ENCODE results near the gene NQO1. TPM values are rescaled to one million over a fixed set of nuclear protein-coding genes. Genes with fewer than 3 reads are reported as not detected.

The NQO1 gene
- total RNA-seq, 4 donors from 2014 or later, result 42.4 to 311 (median 144) TPM

- DNase-seq, result no peak
- no peak overlapping the region for H3K4me3 ChIP-seq
- peaks cover 0 to 97% (median 0%) of the 10 kb centered on the region in 3 donors for H3K36me3 ChIP-seq
Observed at GRCh38 chr16:69745959-69746358, 19.6 kb upstream of the NQO1 start.

GRCh38 chr16:69745232-69745612, 18.9 kb upstream of the NQO1 start:
- DNase-seq, result no peak
- TF ChIP-seq CTCF (IDR thresholded peaks at IDR 0.05) (no peak), POLR2A (IDR thresholded peaks at IDR 0.05) (no peak)
- Histone ChIP-seq H3K9me3 (no peaks in the 10 kb centered on the region), H3K4me1 (peaks cover 0 to 7% (median 2%) of the 10 kb centered on the region in 4 donors), H3K4me3 (no peak overlapping the region), H3K27ac (no peak overlapping the region), H3K27me3 (no peaks in the 10 kb centered on the region), H3K36me3 (peaks cover 0 to 97% (median 0%) of the 10 kb centered on the region in 3 donors)

More at GRCh38 chr16:69745959-69746358, 19.6 kb upstream of the NQO1 start:
- TF ChIP-seq CTCF (IDR thresholded peaks at IDR 0.05) (no peak), POLR2A (IDR thresholded peaks at IDR 0.05) (no peak)
- H3K9me3 ChIP-seq, result no peaks in the 10 kb centered on the region
- no peaks in the 10 kb centered on the region for H3K27me3 ChIP-seq
- no peak overlapping the region for H3K27ac ChIP-seq
- peaks cover 0 to 7% (median 2%) of the 10 kb centered on the region in 4 donors for H3K4me1 ChIP-seq

GRCh38 chr16:69744363-69745231, 18.2 kb upstream of the NQO1 start:
- no peak for TF ChIP-seq POLR2A (IDR thresholded peaks at IDR 0.05)
- TF ChIP-seq CTCF (IDR thresholded peaks at IDR 0.05), result no peak
- H3K36me3 ChIP-seq, result peaks cover 0 to 92% (median 0%) of the 10 kb centered on the region in 3 donors

GRCh38 chr16:69741951-69742904, 15.9 kb upstream of the NQO1 start:
- peaks cover 0 to 68% (median 0%) of the 10 kb centered on the region in 3 donors for H3K36me3 ChIP-seq
- H3K9me3 ChIP-seq, result no peaks in the 10 kb centered on the region
- H3K4me3 ChIP-seq, result peak overlapping the region in 2 of 4 donors; percentile 29 to 40
- DNase-seq, result peak; percentile 30 to 92 (median 91)
- H3K27ac ChIP-seq, result peak overlapping the region in 3 of 4 donors; percentile 36 to 57 (median 38)
- peak in 2 of 6 experiments; percentile 24 to 32 for TF ChIP-seq CTCF (IDR thresholded peaks at IDR 0.05)
- no peak for TF ChIP-seq POLR2A (IDR thresholded peaks at IDR 0.05)
- no peaks in the 10 kb centered on the region for H3K27me3 ChIP-seq
- H3K4me1 ChIP-seq, result peaks cover 0 to 7% (median 2%) of the 10 kb centered on the region in 4 donors

More at GRCh38 chr16:69744363-69745231, 18.2 kb upstream of the NQO1 start:
- DNase-seq, result no peak
- no peaks in the 10 kb centered on the region for H3K27me3 ChIP-seq
- H3K4me3 ChIP-seq, result no peak overlapping the region
- no peaks in the 10 kb centered on the region for H3K9me3 ChIP-seq
- no peak overlapping the region for H3K27ac ChIP-seq
- peaks cover 0 to 7% (median 2%) of the 10 kb centered on the region in 4 donors for H3K4me1 ChIP-seq

GRCh38 chr16:69741519-69741918, 15.2 kb upstream of the NQO1 start:
- Histone ChIP-seq H3K9me3 (no peaks in the 10 kb centered on the region), H3K27me3 (no peaks in the 10 kb centered on the region), H3K27ac (peak overlapping the region in 3 of 4 donors; percentile 36 to 57 (median 38)), H3K36me3 (peaks cover 0 to 61% (median 0%) of the 10 kb centered on the region in 3 donors), H3K4me3 (no peak overlapping the region), H3K4me1 (peaks cover 0 to 7% (median 2%) of the 10 kb centered on the region in 4 donors)
- DNase-seq, result no peak
- no peak for TF ChIP-seq CTCF (IDR thresholded peaks at IDR 0.05)
- no peak for TF ChIP-seq POLR2A (IDR thresholded peaks at IDR 0.05)
